B cell (primary cell): ENCODE measurements around the gene VENTX. TPM values are rescaled to one million over a fixed set of nuclear protein-coding genes. Genes with fewer than 3 reads are reported as not detected.

ENCODE experiments used
- ATAC-seq: fragments of 200-7000 bp; cut with Tn5 transposase; one replicate; pipeline ENCODE4 v1.10.0; 2021; ENCODE audit warnings: low read depth, mild to moderate bottlenecking, moderate number of reproducible peaks, moderate library complexity
- CTCF ChIA-PET: fragments of 350-600 bp; sonication (Branson Sonifier 250); formaldehyde crosslinking; loops from one replicate; lab custom pipeline; 2021; ENCODE audit warnings: antibody characterized with exemption, inconsistent platforms; lab: Charles Lee
- POLR2A ChIA-PET: fragments of 350-600 bp; sonication (Branson Sonifier 250); formaldehyde crosslinking; loops from one replicate; lab custom pipeline; 2021; ENCODE audit warnings: antibody characterized with exemption; lab: Charles Lee
- DNase-seq: peaks from one replicate; pipeline ENCODE4 v3.0.0; 2013
- H2AFZ ChIP-seq: 2 replicates; pipeline ENCODE4 v1.6.1; 2012; ENCODE audit warnings: mild to moderate bottlenecking, low read depth, low read length; ENCODE audit not compliant: insufficient read depth, poor library complexity, severe bottlenecking
- H3K27ac ChIP-seq, 2 donors: 1 replicate in 1 of 2; 2 replicates in 1 of 2; pipeline ENCODE4 v1.5.1; 2012 to 2013; ENCODE audit warnings: low read length in 2 of 2, mild to moderate bottlenecking in 2 of 2, moderate library complexity in 1 of 2
- H3K27me3 ChIP-seq, 4 experiments: fragments of 200-600 bp in 1 of 4; sonication (generic) in 1 of 4; replicated peaks in 1 of 4; 1 replicate in 2 of 4; 2 replicates in 2 of 4; pipeline versions ENCODE4 v1.6.1 to v1.7.0; 2013 to 2016; ENCODE audit warnings: low read length in 3 of 4, mild to moderate bottlenecking in 2 of 4, mixed read lengths in 1 of 4, moderate library complexity in 1 of 4; ENCODE audit not compliant: insufficient read depth in 4 of 4, control insufficient read depth in 3 of 4; ENCODE audit errors: control extremely low read depth in 1 of 4
- H3K36me3 ChIP-seq, 2 experiments: replicated peaks in 1 of 2; 1 replicate in 1 of 2; 2 replicates in 1 of 2; pipeline versions ENCODE4 v1.6.1 to v1.7.1; 2013; ENCODE audit warnings: low read length in 1 of 2; ENCODE audit not compliant: insufficient read depth in 2 of 2, control insufficient read depth in 1 of 2; ENCODE audit errors: control extremely low read depth in 1 of 2, extremely low read depth in 1 of 2
- H3K4me1 ChIP-seq, 2 donors: fragments of 200-600 bp in 1 of 2; sonication (generic) in 1 of 2; 1 replicate in 1 of 2; 2 replicates in 1 of 2; pipeline versions ENCODE4 v1.5.1 to v1.6.1; 2013 to 2017; ENCODE audit warnings: low read length in 2 of 2; ENCODE audit not compliant: control insufficient read depth in 2 of 2, insufficient read depth in 2 of 2
- H3K4me2 ChIP-seq: replicated peaks from 2 replicates; pipeline ENCODE3; 2012; ENCODE audit warnings: mild to moderate bottlenecking, low read depth, low read length; ENCODE audit not compliant: poor library complexity, severe bottlenecking
- H3K4me3 ChIP-seq, 5 experiments: fragments of 200-600 bp in 1 of 5; sonication (generic) in 1 of 5; 1 replicate in 3 of 5; 2 replicates in 2 of 5; pipeline versions ENCODE4 v1.5.1 to v1.7.0; 2011 to 2016; ENCODE audit warnings: low read length in 4 of 5, mild to moderate bottlenecking in 4 of 5, low read depth in 2 of 5, control low read depth in 1 of 5, moderate library complexity in 1 of 5; ENCODE audit not compliant: insufficient read depth in 1 of 5; ENCODE audit errors: control extremely low read depth in 1 of 5, extremely low read depth in 1 of 5
- H3K79me2 ChIP-seq: fragments of 200-600 bp; sonication (generic); one replicate; pipeline ENCODE4 v1.6.0; 2016; ENCODE audit warnings: low read length; ENCODE audit not compliant: control insufficient read depth, insufficient read depth
- H3K9ac ChIP-seq: fragments of 200-600 bp; sonication (generic); 2 replicates; pipeline ENCODE4 v1.6.1; 2017; ENCODE audit warnings: mild to moderate bottlenecking, low read length, moderate library complexity
- H3K9me3 ChIP-seq, 3 donors: one replicate each; pipeline versions ENCODE4 v1.6.1 to v1.7.1; 2013; ENCODE audit warnings: low read length in 2 of 3; ENCODE audit not compliant: control insufficient read depth in 2 of 3, insufficient read depth in 1 of 3; ENCODE audit errors: control extremely low read depth in 1 of 3
- H4K20me1 ChIP-seq: 2 replicates; pipeline ENCODE4 v1.6.0; 2012; ENCODE audit warnings: mild to moderate bottlenecking, low read length; ENCODE audit not compliant: insufficient read depth, control insufficient read depth, poor library complexity, severe bottlenecking
- H3K27ac Mint-ChIP-seq: one replicate; pipeline ENCODE4 v1.8.0; 2021; ENCODE audit warnings: mixed read lengths
- H3K27me3 Mint-ChIP-seq: one replicate; pipeline ENCODE4 v1.8.0; 2021; ENCODE audit warnings: mixed read lengths
- H3K4me1 Mint-ChIP-seq: one replicate; pipeline ENCODE4 v1.8.0; 2021; ENCODE audit warnings: mixed read lengths
- H3K4me3 Mint-ChIP-seq: one replicate; pipeline ENCODE4 v1.8.0; 2021; ENCODE audit warnings: mixed read lengths
- H3K9me3 Mint-ChIP-seq: one replicate; pipeline ENCODE4 v1.8.0; 2022; ENCODE audit warnings: mixed read lengths; ENCODE audit not compliant: insufficient read depth
- CTCF ChIP-seq: fragments of 200-600 bp; IDR thresholded peaks from one replicate; pipeline ENCODE4 v1.8.0; 2022; ENCODE audit warnings: antibody characterized with exemption, mild to moderate bottlenecking
- EZH2 ChIP-seq: IDR thresholded peaks from 2 replicates; pipeline ENCODE4 v1.6.1; 2012; ENCODE audit warnings: borderline replicate concordance, low read depth, mild to moderate bottlenecking, moderate library complexity, low read length; ENCODE audit not compliant: insufficient read depth, poor library complexity, severe bottlenecking
- WGBS: methylation state at CpG from one replicate; pipeline ENCODE4 v1.1.5; 2013; ENCODE audit warnings: missing lambda C conversion rate; ENCODE audit not compliant: insufficient coverage; 5-methylcytosine and 5-hydroxymethylcytosine counted together
- intact Hi-C: fragments of 100-400 bp; cut with micrococcal nuclease; formaldehyde crosslinking; loops from one replicate; pipeline ENCODE4 v1.10.0; 2022
- polyA plus RNA-seq: library from polyadenylated mRNA; depleted of rRNA; stranded (reverse); fragments of >200 nt; gene quantifications from 2 replicates; pipeline ENCODE4 v1.2.3, GENCODE V29; 2012
- total RNA-seq, 2 donors: library from RNA; stranded (reverse); fragments of 120-200 nt in 1 of 2; gene quantifications; 1 replicate in 1 of 2; 2 replicates in 1 of 2; pipeline versions ENCODE4 v1.2.3 to v1.2.4, GENCODE V29; 2013 to 2022

The VENTX gene
- total and polyA plus RNA-seq, 2 donors (not counting 1 experiment from before 2014, with no cell fraction given), result 0.82 TPM; not detected in 1

- no peak overlapping the region for H3K27ac ChIP-seq
- no peak for ATAC-seq
- H3K9ac ChIP-seq, result no peak overlapping the region
- H3K79me2 ChIP-seq, result no peaks in the 10 kb centered on the region
- no peak for DNase-seq
- no peaks in the 10 kb centered on the region for H3K36me3 ChIP-seq
- POLR2A ChIA-PET, result interaction anchor here (0.8 to 1.0 kb wide), 2 partner anchors 21 to 35 kb away, joined by 3 read pairs; no protein-coding TSS in a partner anchor
- Mint-ChIP-seq H3K27ac (no peak overlapping the region), H3K4me3 (no peak overlapping the region), H3K27me3 (peaks cover 14% of the 10 kb centered on the region), H3K4me1 (peaks cover 39% of the 10 kb centered on the region), H3K9me3 (no peaks in the 10 kb centered on the region)
- no peak for TF ChIP-seq CTCF
- no peak for TF ChIP-seq EZH2
- CTCF ChIA-PET, result interaction anchor here (1.0 kb wide), 1 partner anchor 89 kb away, joined by 4 read pairs; no protein-coding TSS in a partner anchor
- peaks cover 0 to 45% (median 19%) of the 10 kb centered on the region in 4 experiments for H3K27me3 ChIP-seq
- H3K4me1 ChIP-seq, result peaks cover 60 to 62% of the 10 kb centered on the region in 2 donors
- H2AFZ ChIP-seq, result no peak overlapping the region
- H4K20me1 ChIP-seq, result peaks cover 4% of the 10 kb centered on the region
- H3K4me2 ChIP-seq, result peak overlapping the region; percentile 35
- 40% methylated on average over 12 of the region's 15 CpGs for WGBS
- no peak overlapping the region for H3K4me3 ChIP-seq
- no peaks in the 10 kb centered on the region for H3K9me3 ChIP-seq
- intact Hi-C loops, result loop anchor here (2.0 kb wide), 1 partner anchor 19 kb away; no protein-coding TSS in a partner anchor
Measured at GRCh38 chr10:133239990-133240389, 2.3 kb downstream of the VENTX start.

GRCh38 chr10:133241501-133242205 is 4.0 kb downstream of the VENTX start:
- no peaks in the 10 kb centered on the region for H3K9me3 ChIP-seq
- H3K9me3 Mint-ChIP-seq, result no peaks in the 10 kb centered on the region
- ATAC-seq (peak; percentile 45), DNase-seq (peak; percentile 62)
- H2AFZ ChIP-seq, result peak overlapping the region; percentile 74
- H3K4me2 ChIP-seq, result peak overlapping the region; percentile 76
- H3K36me3 ChIP-seq, result no peaks in the 10 kb centered on the region
- peak overlapping the region; percentile 4 to 14 for H3K27ac ChIP-seq
- H3K27me3 Mint-ChIP-seq, result peaks cover 13% of the 10 kb centered on the region
- H3K27me3 ChIP-seq, result peaks cover 0 to 28% (median 13%) of the 10 kb centered on the region in 4 experiments
- H3K27ac Mint-ChIP-seq, result peak overlapping the region; percentile 50
- no peaks in the 10 kb centered on the region for H3K79me2 ChIP-seq
- 21% methylated on average over 25 of the region's 25 CpGs for WGBS
- H3K4me1 Mint-ChIP-seq, result peaks cover 33% of the 10 kb centered on the region
- H4K20me1 ChIP-seq, result no peaks in the 10 kb centered on the region
- ChIA-PET CTCF (interaction anchor here (0.7 to 1.3 kb wide), 2 partner anchors 16 to 33 kb away, joined by 3 read pairs; no protein-coding TSS in a partner anchor), POLR2A (interaction anchor here (1.4 kb wide), 1 partner anchor 20 kb away, joined by 3 read pairs; no protein-coding TSS in a partner anchor)
- intact Hi-C loops, result loop anchor here (2.0 kb wide), 1 partner anchor 17 kb away; no protein-coding TSS in a partner anchor
- no peak for TF ChIP-seq EZH2
- no peak for TF ChIP-seq CTCF
- peak overlapping the region; percentile 85 for H3K4me3 Mint-ChIP-seq
- peaks cover 44 to 50% of the 10 kb centered on the region in 2 donors for H3K4me1 ChIP-seq
- peak overlapping the region; percentile 65 for H3K9ac ChIP-seq
- H3K4me3 ChIP-seq, result peak overlapping the region in 4 of 5 experiments; percentile 57 to 70 (median 65)
